NK-92 (cell line): ENCODE data around the gene MAP3K2.

Source experiments
- DNase-seq: peaks from one replicate; lab custom pipeline; 2025; ENCODE audit not compliant: unreplicated experiment; lab: John Stamatoyannopoulos, UW

The MAP3K2 gene

DNA sequence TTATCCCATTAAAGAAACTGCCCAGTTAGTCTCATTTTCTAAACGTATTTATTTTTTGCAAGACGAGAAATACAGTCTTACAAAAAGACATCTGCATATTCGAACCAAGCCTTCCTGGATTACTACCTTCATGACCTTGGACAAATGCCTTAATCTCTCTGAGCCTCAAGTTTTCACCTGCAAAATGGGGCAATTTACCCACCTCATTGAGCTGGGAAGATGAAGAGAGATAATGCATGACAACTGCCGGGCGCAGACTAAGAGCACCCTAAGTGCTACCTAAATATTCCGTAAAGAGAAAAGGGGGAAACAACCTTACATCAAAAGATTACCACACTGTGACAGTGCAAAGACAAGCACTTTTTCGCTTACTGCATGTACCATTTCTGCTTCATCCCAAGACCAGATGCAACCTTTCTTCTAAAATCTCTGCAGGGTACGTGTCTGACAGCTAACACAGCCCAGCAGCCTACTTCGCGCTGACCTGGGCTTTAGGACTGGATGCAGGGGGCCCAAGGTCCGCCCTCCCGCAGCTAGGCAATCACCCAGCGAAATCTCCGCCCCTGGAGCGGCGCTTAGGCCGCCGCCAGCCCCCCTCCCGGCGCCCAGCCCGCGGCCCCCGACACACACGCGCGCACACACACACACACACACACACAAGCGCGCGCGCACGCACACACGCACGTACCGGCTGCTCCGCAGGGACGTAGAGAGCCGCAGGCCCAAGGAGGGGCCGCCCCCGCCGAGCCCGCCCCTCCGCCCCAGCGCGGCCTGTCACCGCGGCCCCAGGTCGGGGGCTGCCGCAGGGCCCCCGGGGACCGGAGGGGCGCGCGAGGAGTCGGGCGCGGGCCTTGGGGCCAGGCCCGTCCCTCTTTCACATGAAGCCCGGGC, 766 bp downstream of the MAP3K2 start:
- peak; percentile 47 for DNase-seq

DNA sequence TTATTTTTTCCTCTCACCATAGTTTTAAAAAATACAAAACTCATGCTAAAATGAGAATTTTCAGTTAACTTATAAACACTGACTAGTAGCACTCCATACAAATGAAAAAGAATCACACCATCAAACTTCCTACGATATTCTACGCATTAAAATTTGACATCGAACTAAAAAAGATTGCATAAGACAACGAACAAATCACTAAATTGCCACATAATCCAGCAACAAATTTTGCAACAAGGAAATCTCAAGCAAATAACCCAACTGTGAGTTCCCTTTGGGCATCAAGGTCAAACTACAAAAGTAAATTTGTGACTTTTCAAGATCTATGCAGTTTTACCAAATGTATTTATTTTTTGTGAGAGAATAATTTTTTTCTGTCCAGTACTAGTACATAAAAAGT, 1.5 kb downstream of the MAP3K2 start:
- DNase-seq: no peak

DNA sequence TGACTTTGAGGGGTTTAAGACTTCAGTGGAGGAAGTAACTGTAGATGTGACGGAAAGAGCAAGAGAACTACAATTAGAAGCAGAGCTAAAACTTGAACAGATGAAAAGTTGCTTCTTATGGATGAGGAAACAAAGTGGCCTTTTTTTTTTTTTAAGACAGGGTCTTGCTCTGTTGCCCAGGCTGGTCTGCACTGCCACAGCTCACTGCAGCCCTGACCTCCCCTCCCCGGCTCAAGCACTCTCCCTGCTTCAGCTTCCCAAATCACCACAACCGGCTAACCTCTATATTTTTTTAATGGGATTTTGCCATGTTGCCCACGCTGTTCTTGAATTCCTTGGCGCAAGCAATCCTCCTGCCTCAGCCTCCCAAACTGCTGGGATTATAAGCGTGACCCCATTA, 3.2 kb downstream of the MAP3K2 start:
- no peak for DNase-seq

DNA sequence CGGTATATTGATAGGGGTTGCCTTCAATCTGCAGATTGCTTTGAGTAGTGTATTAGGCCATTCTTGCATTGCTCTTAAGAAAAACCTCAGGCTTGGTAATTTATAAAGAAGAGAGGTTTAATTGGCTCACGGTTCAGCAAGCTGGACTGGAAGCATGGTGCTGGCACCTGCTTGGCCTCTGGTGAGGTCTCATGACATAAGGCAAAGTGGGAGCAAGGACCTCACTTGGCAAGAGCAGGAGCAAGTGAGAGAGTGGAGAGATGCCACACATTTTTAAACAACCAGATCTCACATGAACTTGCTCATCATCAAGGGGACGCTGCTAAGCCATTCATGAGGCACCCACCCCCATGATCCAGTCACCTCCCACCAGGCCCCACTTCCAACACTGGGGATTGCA, 4.9 kb downstream of the MAP3K2 start:
- DNase-seq: no peak

DNA sequence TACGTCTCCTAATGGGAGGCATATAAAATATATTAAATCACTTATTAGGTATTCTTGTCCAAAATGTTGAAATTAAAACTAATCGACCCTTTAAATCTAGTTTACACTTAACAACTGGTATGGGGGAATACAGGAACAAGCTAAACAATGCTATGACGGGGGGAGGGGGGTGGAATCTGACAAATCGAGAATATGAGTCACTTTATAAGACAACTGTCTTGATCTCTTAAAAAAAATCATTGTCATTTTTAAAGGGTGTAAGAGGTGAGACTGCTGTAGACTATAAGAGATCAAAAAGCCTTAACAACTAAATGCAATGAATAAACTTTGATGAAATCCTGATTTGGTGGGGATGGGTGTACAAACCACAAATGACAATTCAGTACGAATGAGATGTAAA, 6.0 kb downstream of the MAP3K2 start:
- no peak for DNase-seq

DNA sequence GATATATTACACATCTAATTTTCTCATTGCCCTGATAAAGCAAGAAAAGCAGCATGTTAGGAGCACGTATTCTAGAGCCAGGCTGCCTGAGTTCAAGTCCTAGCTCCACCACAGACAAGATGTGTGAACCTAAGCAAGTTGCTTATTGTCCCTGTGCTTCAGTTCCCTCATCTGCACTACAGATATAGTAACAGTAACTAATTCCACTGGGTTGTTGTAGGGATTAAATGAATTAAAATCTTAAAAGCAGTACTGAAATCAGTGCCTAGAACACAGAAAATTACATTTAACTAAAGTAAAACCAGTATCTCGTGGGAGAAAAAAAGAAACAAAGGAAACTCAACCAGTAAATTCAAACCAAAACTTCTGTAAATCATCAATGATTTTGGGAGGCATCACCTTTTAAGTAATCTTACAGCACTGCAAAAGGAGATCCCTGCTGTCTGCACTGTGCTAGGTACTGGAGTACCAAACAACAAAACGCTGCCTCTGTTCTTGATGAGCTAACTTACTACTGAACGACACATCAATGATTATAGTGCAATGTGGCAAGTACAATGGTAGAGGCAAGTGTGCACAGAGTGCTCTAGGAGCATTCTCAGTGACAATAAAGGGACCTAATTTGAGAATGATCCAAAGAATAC, 7.9 kb downstream of the MAP3K2 start:
- DNase-seq: no peak

DNA sequence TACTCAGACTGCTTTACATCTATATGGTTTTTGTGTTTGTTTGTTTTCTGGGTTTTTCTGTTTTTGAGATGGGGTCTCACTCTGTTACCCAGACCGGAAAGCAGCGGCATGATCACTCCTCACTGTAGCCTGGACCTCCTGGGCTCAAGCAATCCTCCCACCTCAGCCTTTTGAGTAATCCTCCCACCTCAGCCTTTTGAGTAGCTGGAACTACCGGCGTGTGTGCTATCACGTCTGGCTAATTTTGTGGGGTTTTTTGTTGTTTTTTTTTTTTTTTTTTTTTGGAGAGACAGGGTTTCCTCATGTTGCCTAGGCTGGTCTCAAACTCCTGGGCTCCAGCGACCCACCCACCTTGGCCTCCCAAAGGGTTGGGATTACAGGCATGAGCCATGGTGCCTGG, 9.1 kb downstream of the MAP3K2 start:
- no peak for DNase-seq

DNA sequence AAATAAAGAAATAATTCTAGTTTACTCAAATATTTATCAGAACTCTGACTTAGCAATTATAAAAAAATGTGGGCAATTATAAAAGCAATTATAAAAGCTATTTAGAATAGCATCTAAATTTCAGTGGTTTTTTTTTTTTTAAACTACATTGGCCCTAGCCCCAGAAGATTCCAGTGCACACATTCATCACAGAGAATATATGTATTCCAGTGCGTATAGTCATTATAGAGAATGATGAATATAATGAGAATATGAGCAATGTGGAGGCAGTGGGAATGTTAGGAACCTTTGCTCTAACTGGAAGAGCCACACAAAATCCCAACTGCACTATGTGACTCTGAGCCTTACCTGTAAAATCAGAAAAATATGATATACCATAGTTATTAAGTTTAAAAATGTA, 10.5 kb downstream of the MAP3K2 start:
- no peak for DNase-seq

DNA sequence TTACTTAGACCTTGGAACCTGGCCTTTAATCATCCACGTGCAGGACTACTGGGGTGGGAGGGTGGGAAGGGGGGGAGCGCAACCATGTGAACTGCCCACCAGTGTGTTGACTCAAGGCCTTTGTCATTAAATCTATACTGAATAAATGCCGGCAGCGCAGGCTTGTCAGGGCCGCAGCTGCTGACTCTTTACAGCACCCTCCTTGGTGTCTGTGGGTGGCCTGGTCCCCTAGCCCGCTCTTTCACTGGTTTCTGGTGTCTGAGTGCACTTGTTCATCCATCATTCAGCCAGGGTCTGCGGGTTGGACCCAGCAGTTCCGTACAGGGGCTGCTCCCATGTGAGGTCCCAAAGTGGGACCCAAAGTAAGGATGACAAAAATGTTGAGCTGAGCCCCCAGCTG, 11.5 kb downstream of the MAP3K2 start:
- DNase-seq: no peak

DNA sequence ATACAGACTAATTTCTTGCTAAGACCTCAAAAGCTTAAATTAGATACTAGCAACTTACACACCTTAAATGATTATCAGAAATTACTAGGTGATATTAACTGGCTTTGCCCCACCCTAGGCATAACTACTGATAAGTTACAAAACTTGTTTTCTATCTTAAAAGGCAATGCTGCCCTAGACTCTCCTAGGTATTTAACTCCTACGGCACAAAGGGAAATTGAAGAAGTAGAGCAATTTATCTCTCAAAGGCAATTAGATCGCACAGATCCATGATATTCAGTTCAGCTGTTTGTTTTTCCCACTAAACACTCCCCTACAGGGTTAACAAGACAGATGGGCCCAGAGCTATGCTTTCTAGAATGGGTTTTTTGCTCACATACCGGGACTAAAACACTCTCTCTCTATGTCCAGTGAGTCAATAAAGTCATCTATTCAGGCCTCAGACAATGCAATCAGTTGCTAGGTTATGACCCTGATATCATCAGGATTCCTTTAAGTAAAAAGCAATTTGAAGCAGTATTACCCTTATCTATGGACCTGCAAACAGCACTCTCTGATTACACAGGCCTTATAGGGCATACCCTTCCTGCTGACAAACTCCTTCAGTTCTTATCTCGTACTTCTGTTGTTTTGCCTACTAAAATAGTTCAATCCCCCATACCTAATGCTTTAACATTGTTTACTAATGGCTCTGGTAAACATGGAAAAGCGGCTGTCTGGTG, 14.3 kb downstream of the MAP3K2 start:
- no peak for DNase-seq

DNA sequence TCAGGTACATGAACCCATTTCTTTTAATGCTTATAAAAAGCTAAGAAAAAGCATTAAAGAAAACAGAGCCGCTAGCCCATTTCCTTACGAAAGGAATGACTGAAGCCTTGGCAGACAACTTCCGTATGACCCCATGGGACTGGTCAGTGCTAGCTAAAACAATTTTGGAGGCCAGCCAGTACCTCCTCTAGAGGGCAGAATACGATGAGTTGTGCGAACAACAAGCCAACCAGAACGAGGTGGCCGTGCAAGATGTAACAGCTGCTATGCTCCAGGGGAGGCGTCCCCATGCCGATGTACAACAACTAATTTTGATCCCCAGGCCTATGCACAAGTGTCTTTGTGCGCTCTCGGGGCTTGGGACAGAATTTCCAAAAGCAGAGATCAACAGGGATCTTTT, 16.7 kb downstream of the MAP3K2 start:
- no peak for DNase-seq

DNA sequence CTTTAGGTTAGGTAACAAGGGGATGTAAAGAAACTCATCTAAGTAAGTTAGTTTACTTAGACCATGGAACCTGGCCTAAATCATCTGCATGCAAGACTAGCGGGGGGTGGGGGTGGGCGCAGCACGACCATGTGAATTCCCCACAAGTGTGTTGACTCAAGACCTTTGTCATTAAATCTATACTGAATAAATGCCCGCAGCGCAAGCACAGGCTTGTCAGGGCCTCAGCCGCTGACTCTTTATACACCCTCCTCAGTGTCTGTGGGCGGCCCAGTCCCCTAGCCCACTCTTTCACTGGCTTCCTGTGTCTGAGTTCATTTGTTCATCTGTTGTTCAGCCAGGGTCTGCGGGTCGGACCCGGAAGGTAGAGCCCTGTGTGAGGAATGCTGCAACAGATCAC, 17.8 kb downstream of the MAP3K2 start:
- no peak for DNase-seq

DNA sequence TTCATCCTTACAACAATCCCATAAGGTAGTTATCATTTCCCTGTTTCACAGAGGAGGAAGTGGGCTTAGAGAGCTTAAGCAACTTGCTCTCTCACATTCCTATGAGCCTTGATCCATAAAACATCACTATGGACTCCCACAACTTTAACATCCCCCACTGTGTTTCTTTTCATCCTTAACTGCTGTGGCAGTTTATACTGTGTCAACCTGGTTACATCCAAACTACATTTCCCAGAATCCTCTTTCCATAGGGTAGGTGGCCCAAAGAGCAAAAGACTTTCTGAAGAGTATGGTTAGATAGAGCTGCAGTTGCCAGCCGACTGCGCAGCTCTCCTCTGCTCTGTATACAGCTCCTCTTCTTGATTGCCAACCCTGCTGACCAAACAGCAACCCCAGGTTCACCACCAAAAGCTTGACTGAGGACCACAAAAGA, 22.5 kb downstream of the MAP3K2 start:
- DNase-seq: no peak

DNA sequence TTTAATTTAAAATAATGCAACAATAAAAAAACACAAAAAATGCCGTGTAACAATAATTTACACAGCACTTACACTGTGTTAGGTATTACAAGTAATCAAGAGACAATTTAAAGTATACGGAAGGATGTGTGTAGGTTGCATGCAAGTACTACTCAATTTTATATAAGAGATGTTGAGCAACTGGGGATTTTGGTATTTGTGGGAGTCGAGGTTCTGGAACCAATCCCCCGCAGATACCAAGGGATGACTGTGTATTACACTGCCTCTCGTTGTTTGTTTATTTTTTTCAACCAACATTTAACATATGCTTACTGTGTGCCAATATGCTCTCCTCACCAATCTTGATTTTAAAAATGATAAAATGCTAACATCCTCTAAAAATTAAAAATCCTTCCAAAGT, 24.8 kb downstream of the MAP3K2 start:
- no peak for DNase-seq

DNA sequence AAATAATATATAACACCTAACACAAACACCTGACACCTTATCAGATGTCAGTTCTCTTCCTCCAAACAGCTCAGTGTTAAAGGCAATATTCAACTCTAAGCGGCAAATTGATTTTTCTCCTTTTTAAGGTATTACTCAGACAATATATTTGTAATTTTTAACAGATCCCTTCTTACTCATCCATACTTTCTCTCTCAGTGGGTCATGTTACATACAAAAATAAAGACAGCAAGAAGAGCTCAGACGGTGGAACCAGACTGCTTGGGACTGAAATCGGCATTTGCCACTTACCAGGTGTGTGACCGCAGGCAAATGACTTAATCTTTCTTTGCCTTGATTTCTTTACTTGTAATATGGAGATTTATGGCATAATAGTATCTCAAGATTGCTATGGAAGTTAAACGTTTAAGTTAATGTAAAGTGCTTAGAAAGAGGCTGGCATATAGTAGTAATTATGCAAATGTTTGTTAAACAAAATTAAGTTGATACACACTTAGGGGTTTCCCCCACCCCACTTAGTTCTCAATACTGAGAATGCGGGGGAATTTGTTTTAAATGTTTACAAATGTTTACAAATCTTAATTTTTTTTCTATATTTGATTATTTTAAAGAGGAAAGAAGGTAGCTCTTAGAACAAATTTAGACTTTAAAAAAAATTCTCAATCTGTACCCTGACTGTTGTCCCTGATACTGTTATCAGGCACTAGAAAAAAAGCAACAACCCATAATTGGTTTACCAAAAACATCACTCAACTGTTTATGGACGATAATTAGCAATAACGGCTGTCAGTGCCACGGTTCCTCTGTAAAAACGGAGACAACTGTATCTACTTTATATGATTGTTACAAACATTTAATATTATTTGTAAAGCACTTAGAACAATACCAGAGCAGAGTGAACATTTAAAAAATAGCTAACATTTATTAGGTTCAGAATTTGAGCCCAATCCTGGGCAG, 25.6 kb downstream of the MAP3K2 start:
- DNase-seq: no peak

DNA sequence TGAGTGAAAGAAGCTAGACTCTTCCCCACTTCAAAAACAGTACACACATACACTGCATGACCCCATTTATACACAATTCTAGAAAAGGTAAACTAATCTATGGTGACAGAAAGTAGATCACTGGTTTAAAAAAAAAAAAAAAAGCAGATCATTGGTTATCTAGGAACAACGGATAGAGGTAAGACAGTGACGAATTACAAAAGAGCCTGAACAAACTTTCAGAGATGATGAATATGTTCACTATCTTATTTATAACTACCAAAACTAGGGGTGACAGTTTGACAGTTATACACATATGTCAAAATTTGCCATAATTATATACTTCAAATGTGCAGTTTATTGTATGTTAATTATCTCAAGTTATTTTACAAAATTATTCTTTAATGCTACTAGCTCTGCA, 27.5 kb downstream of the MAP3K2 start:
- DNase-seq: no peak

DNA sequence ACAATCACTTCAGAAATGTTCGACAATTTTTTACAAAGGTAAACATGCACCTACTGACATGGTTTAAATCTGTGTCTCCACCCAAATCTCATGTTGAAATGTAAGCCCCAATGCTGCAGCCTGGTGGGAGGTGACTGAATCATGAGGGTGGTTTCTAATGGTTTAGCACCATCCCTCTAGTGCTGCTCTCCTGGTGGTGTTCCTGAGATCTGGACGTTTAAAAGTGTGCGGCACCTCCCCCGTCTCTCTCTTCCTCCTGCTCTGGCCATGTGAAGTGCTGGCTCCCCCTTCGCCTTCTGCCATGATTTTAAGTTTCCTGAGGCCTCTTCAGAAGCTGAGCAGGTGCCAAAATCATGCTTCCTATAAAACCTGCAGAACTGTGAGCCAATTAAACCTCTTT, 28.3 kb downstream of the MAP3K2 start:
- DNase-seq: no peak

DNA sequence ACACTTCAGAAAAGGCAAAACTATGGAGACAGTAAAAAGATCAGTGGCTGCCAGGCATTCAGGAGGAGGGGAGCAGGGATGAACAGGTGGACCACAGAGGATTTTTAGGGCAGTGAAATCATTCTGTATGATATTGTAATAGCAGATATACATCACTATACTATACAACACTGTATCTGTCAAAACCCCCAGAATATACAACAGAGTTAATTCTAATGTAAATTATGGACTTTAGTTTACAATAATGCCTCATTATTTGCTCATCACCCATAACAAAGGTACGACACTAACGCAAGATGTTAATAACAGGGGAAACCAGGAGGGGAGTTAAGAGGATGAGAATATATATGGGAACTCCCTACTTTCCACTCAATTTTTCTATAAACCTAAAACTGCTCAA, 28.8 kb downstream of the MAP3K2 start:
- DNase-seq: no peak

DNA sequence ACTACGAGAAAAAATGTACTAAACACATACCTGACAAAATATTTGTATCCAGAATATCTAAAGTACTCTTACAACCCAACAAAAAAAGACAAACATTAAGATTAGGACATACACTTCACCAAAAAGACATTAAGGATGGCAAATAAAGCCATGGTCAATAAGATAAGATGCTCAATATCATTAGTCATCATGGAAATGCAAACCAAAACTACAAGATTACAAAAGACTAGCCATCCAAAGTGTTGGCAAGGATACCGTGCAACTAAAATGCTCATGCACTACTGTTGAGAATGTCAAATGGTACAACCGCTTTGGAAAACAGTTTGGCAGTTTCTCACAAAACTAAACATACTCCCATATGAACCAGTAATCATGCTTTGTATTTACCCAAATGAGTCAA, 29.7 kb downstream of the MAP3K2 start:
- DNase-seq: no peak

DNA sequence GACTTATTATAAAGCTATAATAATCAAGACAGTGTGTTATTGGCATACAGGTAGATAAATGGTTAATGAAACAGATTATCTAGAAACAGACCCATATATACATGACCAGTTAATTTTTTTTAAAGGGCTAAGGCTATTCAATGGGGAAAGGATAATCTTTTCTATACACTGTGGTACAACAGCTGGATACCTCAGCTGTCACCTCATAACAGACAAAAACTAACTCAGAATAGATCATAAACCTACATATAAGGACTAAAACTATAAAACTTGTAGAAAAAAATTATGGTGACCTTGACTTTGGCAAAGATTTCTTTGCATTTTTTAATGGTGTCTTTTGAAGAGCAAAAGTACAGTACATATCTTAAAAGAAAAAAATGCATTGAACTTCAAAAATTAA, 30.2 kb downstream of the MAP3K2 start:
- no peak for DNase-seq

DNA sequence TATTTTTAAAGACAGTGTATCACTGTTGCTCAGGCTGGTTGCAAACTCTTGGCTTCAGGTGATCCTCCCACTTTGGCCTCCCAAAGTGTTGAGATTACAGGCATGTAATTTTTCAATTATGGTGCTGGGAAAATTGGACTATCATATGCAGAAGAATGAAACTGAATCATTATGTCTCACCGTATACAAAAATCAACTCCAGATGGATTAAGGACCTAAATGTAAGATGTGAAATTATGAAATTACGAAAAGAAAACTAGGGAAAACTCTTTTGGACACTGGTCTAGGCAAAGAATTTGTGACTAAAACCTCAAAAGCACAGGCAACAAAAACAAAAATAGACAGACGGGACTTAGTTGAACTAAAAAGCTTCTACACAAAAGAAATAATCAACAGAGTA, 31.2 kb downstream of the MAP3K2 start:
- no peak for DNase-seq
